K562 (cell line): ENCODE results near the gene RBFOX1. TPM values are rescaled to one million over a fixed set of nuclear protein-coding genes. Genes with fewer than 3 reads are reported as not detected.

Source experiments
- ATAC-seq: fragments of 200-7000 bp; cut with Tn5 transposase; 3 replicates; pipeline ENCODE4 v1.9.1; 2020; ENCODE audit warnings: moderate library complexity
- BruUV-seq: library from RNA; stranded (reverse); fragments of 400-500 nt; replicated peaks from 2 replicates; lab custom pipeline; 2021; lab: Mats Ljungman, UMichigan
- CTCF ChIA-PET: fragments of 300-600 bp; formaldehyde crosslinking; extraction: SDS; loops from one replicate; lab custom pipeline; 2021; ENCODE audit warnings: low intra/inter-chr PET ratio; lab: Yijun Ruan, JAX
- POLR2A ChIA-PET: fragments of 300-600, 350-650 bp; sonication (Branson Sonifier 250); formaldehyde crosslinking; extraction: SDS; loops from one replicate; lab custom pipeline; 2021; ENCODE audit warnings: antibody characterized with exemption, inconsistent platforms; lab: Yijun Ruan, JAX
- DNase-seq, 4 experiments: peaks; one replicate each; pipeline versions ENCODE4 v3.0.0 to v3.0.0-alpha.2; 2011 to 2018; ENCODE audit warnings: low spot score in 3 of 4, mixed read lengths in 3 of 4; ENCODE audit errors: extremely low read depth in 1 of 4
- FAIRE-seq: peaks from 2 replicates; lab custom pipeline; 2011; peaks lifted over from hg19 to GRCh38; lab: Jason Lieb, UNC
- H2AFZ ChIP-seq: 2 replicates; pipeline ENCODE4 v1.6.0; 2011; ENCODE audit warnings: low read depth, low read length, control low read depth, inconsistent platforms
- H3K27ac ChIP-seq: fragments of 200-600 bp; 3 replicates; pipeline ENCODE4 v1.8.0; 2011; ENCODE audit warnings: low read depth, mild to moderate bottlenecking, control low read depth, inconsistent platforms, low read length, moderate library complexity, mixed read lengths; ENCODE audit errors: extremely low read depth
- H3K27me3 ChIP-seq, 2 experiments: fragments of 300-600 bp in 1 of 2; 2 replicates in 1 of 2; 3 replicates in 1 of 2; pipeline versions ENCODE4 v1.6.0 to v1.8.0; 2011; ENCODE audit warnings: inconsistent platforms in 2 of 2, low read length in 2 of 2, mild to moderate bottlenecking in 1 of 2, mixed read lengths in 1 of 2, moderate library complexity in 1 of 2; ENCODE audit not compliant: control insufficient read depth in 2 of 2, insufficient read depth in 2 of 2
- H3K36me3 ChIP-seq: fragments of 300-600 bp; 3 replicates; pipeline ENCODE4 v1.8.0; 2011; ENCODE audit warnings: mild to moderate bottlenecking, low read length, inconsistent platforms; ENCODE audit not compliant: control insufficient read depth, insufficient read depth
- H3K4me1 ChIP-seq, 2 experiments: fragments of 200-600 bp in 1 of 2; replicated peaks in 1 of 2; 2 replicates in 1 of 2; 3 replicates in 1 of 2; pipeline versions ENCODE4 v1.5.1 to v1.8.0; 2011; ENCODE audit warnings: inconsistent platforms in 2 of 2, low read length in 2 of 2, mild to moderate bottlenecking in 1 of 2, mixed read lengths in 1 of 2, moderate library complexity in 1 of 2; ENCODE audit not compliant: control insufficient read depth in 2 of 2, insufficient read depth in 2 of 2
- H3K4me2 ChIP-seq: 2 replicates; pipeline ENCODE4 v1.6.1; 2011; ENCODE audit warnings: low read length, control low read depth, inconsistent platforms, mixed read lengths; ENCODE audit not compliant: insufficient read depth
- H3K4me3 ChIP-seq: fragments of 200-600 bp; sonication (generic), shearing (Covaris generic); 2 replicates; pipeline ENCODE4 v1.5.1; 2016; ENCODE audit warnings: control low read depth, inconsistent platforms
- H3K79me2 ChIP-seq: fragments of 200-600 bp; 3 replicates; pipeline ENCODE4 v1.8.0; 2011; ENCODE audit warnings: low read length, inconsistent platforms; ENCODE audit not compliant: control insufficient read depth, insufficient read depth
- H3K9ac ChIP-seq, 2 experiments: 2 replicates each; pipeline versions ENCODE4 v1.6.0 to v1.6.1; 2011; ENCODE audit warnings: low read depth in 2 of 2, low read length in 2 of 2, control low read depth in 1 of 2, inconsistent platforms in 1 of 2, mild to moderate bottlenecking in 1 of 2, mixed read lengths in 1 of 2; ENCODE audit not compliant: insufficient read depth in 1 of 2
- H3K9me1 ChIP-seq: one replicate; pipeline ENCODE4 v1.6.0; 2011; ENCODE audit warnings: inconsistent platforms, mild to moderate bottlenecking, low read length, moderate library complexity; ENCODE audit not compliant: control insufficient read depth, insufficient read depth
- H3K9me3 ChIP-seq: replicated peaks from 2 replicates; pipeline ENCODE4 v1.5.1; 2011; ENCODE audit warnings: low read depth, low read length, inconsistent platforms; ENCODE audit not compliant: control insufficient read depth, insufficient read depth
- H4K20me1 ChIP-seq: replicated peaks from 2 replicates; pipeline ENCODE4 v1.6.1; 2011; ENCODE audit warnings: low read length, inconsistent platforms, mixed read lengths; ENCODE audit not compliant: control insufficient read depth, insufficient read depth
- CTCF ChIP-seq, 3 experiments: IDR thresholded peaks in 2 of 3; conservative IDR thresholded peaks in 1 of 3; 2 replicates each; pipeline ENCODE4 v1.5.1; 2011 to 2012; ENCODE audit warnings: low read length in 3 of 3, mild to moderate bottlenecking in 3 of 3, control low read depth in 2 of 3, improper control_type of control experiment in 1 of 3, inconsistent platforms in 1 of 3, low read depth in 1 of 3, mixed read lengths in 1 of 3, moderate library complexity in 1 of 3; ENCODE audit not compliant: insufficient read depth in 2 of 3
- WGBS: fragments of 100-300 bp; shearing (Covaris generic); methylation state at CpG from one replicate; pipeline ENCODE4 v1.1.6; 2016; ENCODE audit warnings: low coverage, mixed read lengths; ENCODE audit not compliant: insufficient coverage; ENCODE audit errors: missing lambda C conversion rate; 5-methylcytosine and 5-hydroxymethylcytosine counted together
- in situ Hi-C: fragments of 300-500 bp; cut with MboI; formaldehyde crosslinking; loops from 4 replicates; pipeline ENCODE4 v1.15.0; 2018; ENCODE audit warnings: inconsistent platforms, mixed read lengths
- intact Hi-C: fragments of 100-400 bp; cut with micrococcal nuclease; formaldehyde crosslinking; loops from 2 replicates; pipeline ENCODE4 v1.14.2; 2022
- polyA plus RNA-seq, 8 experiments: library from polyadenylated mRNA; depleted of rRNA in 4 of 8; stranded (reverse) in 5 of 8; unstranded in 3 of 8; fragments of >200 nt; fragmentation: Nextera tagmentation in 2 of 8; fragmentation: Illumina TruSeq in 1 of 8; extraction: Ambion mirVana in 2 of 8; extraction: Trizol in 1 of 8; gene quantifications; 2 replicates each; pipeline versions ENCODE4 v1.2.1 to v1.2.3, GENCODE V29; 2011 to 2014; ENCODE audit warnings: inconsistent platforms in 1 of 8, missing spikeins in 1 of 8
- total RNA-seq, 7 experiments: library from RNA; depleted of rRNA in 6 of 7; stranded (reverse); fragments of >200 nt in 6 of 7; fragmentation: Illumina TruSeq in 2 of 7; extraction: Trizol in 2 of 7; gene quantifications; 2 replicates each; pipeline versions ENCODE4 v1.2.1 to v1.2.3, GENCODE V29; 2011 to 2021; ENCODE audit warnings: low replicate concordance in 1 of 7
- TF ChIP-seq, protein P1 (sequence below): sonication (generic); formaldehyde crosslinking; IDR thresholded peaks from 2 replicates; pipeline ENCODE4 v1.8.0; 2022; ENCODE audit warnings: mild to moderate bottlenecking, missing genetic modification reagents

The RBFOX1 gene
- total and polyA plus RNA-seq, 9 of the 15 experiments (the other 6 are each of a cell fraction or from before 2014, with no cell fraction given): 0.03 TPM; not detected in 8

DNA sequence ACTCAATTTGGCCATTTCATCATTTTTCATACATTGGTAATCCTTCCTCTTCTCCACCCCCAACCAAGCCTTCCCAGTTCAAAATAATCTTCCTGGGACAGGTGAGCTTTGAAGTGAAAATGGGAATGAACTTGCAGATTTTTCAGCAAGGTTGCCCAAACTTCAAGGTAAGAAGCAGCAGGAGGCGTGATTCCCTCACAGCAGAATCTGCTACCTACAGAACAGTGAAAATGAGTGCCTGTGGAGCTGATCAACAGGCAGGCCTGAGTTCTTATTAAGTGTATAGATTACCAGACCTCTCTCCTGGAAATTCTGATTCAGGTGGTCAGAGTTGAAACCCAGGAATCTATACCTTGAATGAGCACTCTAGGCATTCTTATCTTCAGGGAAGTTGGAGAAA lies 356.6 kb downstream of the RBFOX1 start:
- H3K9me3 ChIP-seq: no peaks in the 10 kb centered on the region
- CTCF ChIA-PET: interaction anchor here (0.8 kb wide), 1 partner anchor 484 kb away, joined by 3 read pairs; no protein-coding TSS in a partner anchor
- H3K9ac ChIP-seq: no peak overlapping the region
- no peak overlapping the region for H2AFZ ChIP-seq
- ATAC-seq (no peak), FAIRE-seq (no peak), DNase-seq (no peak)
- no peaks in the 10 kb centered on the region for H3K79me2 ChIP-seq
- WGBS: 0% methylated on average over 1 of the region's 1 CpG
- H4K20me1 ChIP-seq: no peaks in the 10 kb centered on the region
- BruUV-seq: no TSS peak
- in situ Hi-C loops: no loop called here
- no peak overlapping the region for H3K4me3 ChIP-seq
- no peaks in the 10 kb centered on the region for H3K4me1 ChIP-seq
- intact Hi-C loops: no loop called here
- no peaks in the 10 kb centered on the region for H3K9me1 ChIP-seq
- TF ChIP-seq CTCF (IDR thresholded peaks at IDR 0.05 in 2 of 3, conservative IDR thresholded peaks at IDR 0.05 in 1 of 3; ENCODE audit: insufficient read depth in 2 of 3, low read depth in 1 of 3, low read length in 3 of 3): peak in 1 of 3 experiments; percentile 22; a peak in 1 of 6 replicates
- TF ChIP-seq, protein P1, sequence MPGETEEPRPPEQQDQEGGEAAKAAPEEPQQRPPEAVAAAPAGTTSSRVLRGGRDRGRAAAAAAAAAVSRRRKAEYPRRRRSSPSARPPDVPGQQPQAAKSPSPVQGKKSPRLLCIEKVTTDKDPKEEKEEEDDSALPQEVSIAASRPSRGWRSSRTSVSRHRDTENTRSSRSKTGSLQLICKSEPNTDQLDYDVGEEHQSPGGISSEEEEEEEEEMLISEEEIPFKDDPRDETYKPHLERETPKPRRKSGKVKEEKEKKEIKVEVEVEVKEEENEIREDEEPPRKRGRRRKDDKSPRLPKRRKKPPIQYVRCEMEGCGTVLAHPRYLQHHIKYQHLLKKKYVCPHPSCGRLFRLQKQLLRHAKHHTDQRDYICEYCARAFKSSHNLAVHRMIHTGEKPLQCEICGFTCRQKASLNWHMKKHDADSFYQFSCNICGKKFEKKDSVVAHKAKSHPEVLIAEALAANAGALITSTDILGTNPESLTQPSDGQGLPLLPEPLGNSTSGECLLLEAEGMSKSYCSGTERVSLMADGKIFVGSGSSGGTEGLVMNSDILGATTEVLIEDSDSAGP (CRISPR knock-in tag): no peak
- TF ChIP-seq, all 486 proteins: peak for 1
- no peaks in the 10 kb centered on the region for H3K27me3 ChIP-seq
- no peak overlapping the region for H3K27ac ChIP-seq
- H3K36me3 ChIP-seq: no peaks in the 10 kb centered on the region
- POLR2A ChIA-PET: interaction anchor here (0.9 kb wide), 1 partner anchor 28 kb away, joined by 3 read pairs; no protein-coding TSS in a partner anchor
- H3K4me2 ChIP-seq: no peak overlapping the region
